Activated CD4-positive, alpha-beta T cell treated with anti-CD3 and anti-CD28 coated beads, Interleukin-2, amount 50 U/mL, for 48 hours (primary cell): Measurements from ENCODE around the gene SPATA33.
"Not testable (repeated sequence)": the region's sequence is repeated elsewhere in the genome, so short reads cannot be mapped to it uniquely, and the experiment has no call there.

Source experiments
- DNase-seq, 2 experiments: peaks; one replicate each; pipeline ENCODE4 v3.0.0-alpha.2; 2020

Gene SPATA33

DNA sequence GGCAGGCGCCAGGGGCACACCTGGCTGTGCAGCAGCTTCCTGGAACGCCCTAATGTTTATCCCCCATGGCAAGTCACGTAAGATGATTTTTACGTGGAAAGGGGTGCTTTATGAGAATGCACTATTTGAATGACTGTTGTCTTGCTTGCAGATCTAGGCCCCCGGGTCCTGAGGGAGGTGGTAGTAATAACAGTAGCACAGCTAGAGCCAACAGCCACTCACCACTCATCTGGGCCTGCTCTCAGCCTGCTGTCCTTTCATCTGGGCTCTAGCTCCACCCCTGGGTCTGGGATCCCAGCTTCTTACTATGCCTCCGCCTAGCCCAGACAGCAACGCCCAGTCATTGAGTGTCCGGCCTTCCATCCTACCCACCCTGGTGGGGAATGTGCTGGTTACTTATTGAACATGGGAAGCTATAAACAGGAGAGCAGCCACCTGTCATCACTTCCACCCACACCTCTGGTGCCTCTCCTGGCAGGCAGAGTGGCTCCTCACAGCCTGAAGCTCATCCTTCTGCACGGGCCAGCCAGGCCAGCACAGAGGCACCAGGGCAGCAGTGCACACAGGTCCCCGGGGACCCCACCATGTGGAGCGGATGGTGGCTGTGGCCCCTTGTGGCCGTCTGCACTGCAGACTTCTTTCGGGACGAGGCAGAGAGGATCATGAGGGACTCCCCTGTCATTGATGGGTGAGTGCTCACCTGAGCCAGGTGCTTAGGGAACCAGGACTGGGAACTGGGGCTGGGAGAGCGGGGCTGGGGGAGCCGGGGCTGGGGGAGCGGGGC, 27.6 kb upstream of the SPATA33 start:
- DNase-seq = no peak

DNA sequence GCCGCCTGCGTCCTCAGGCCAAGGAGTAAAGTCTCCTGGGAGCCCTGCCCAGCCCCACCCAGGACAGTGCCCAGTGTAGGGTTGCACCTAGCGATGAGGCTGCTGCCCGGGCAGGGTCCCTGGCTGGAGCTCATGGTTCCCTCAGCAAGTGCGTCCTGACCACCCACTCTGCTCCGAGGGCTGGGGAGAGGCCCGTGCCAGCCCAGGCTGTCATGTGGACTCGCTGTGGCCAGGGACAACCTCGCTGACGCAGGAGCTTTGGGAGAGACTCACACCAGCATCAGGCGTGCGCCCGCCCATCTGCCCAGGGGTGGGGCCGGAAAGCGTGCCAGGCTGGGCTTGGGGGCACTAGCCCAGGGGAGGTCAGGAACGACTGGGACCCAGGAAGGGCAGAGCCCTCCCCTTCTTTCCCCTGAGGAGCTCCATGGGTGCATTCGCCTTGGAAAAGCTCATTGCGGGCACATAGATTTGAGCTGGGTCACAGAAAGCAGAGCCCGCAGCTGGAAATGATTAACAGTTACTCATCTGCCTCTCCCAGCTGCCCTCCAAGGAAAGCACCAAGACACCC, 24.5 kb upstream of the SPATA33 start:
- DNase-seq = no peak

DNA sequence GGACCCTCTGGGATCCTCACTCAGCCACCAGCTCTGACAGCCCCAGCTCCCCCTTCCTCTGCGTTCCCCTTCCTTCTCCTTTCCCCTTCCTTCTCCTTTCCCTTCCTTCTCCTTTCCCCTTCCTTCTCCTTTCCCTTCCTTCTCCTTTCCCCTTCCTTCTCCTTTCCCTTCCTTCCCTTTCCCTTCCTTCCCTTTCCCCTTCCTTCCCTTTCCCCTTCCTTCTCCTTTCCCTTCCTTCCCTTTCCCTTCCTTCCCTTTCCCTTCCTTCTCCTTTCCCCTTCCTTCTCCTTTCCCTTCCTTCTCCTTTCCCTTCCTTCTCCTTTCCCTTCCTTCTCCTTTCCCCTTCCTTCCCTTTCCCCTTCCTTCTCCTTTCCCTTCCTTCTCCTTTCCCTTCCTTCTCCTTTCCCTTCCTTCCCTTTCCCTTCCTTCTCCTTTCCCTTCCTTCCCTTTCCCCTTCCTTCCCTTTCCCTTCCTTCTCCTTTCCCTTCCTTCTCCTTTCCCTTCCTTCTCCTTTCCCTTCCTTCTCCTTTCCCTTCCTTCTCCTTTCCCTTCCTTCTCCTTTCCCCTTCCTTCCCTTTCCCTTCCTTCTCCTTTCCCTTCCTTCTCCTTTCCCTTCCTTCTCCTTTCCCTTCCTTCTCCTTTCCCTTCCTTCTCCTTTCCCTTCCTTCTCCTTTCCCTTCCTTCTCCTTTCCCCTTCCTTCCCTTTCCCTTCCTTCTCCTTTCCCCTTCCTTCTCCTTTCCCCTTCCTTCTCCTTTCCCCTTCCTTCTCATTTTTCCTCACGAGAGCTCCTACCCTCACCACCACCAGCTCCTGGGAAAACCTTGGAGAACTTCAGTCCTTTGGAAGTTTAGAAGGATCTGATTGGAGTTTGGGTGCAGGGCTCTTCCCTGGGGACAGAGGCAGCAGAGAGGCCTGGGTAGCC, 22.9 kb upstream of the SPATA33 start:
- DNase-seq = not testable (repeated sequence)

DNA sequence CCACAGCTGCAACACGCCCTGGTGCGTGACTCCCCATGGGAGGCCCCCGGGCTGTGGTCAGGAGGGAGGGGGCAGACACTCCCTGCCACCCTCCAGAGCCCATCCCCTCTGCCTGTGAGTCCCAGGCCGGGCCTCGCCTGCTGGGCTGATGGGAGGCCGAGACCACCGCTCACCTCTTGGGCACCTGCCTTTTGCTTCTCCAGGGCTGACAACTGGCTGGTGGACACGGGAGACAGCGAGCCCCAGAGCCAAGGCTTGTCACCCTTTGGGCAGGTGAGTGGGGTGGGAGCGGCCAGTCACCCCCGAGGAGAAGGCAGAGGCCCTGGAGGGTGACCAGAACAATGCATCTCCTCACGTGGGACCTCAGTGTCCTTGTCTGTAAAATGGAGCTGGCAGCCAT, 21.0 kb upstream of the SPATA33 start:
- no peak for DNase-seq

DNA sequence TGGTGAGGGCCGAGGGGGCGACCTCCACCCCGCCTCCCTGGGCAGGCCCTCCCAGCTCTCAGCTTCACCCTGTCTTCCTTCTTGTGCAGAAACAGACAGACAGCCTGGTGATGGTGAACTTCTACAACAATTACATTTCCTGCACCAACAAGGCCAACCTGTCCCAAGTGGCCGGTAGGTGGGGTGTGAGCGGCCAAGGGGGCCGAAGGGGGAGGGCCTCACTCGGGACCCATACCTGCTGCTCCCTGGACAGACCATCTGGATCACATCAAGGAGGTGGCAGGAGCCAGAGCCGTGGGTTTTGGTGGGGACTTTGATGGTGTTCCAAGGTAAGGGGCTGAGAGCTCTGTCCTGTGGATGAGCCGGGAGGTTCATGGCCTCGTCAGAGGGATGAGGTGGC, 20.3 kb upstream of the SPATA33 start:
- DNase-seq = no peak

DNA sequence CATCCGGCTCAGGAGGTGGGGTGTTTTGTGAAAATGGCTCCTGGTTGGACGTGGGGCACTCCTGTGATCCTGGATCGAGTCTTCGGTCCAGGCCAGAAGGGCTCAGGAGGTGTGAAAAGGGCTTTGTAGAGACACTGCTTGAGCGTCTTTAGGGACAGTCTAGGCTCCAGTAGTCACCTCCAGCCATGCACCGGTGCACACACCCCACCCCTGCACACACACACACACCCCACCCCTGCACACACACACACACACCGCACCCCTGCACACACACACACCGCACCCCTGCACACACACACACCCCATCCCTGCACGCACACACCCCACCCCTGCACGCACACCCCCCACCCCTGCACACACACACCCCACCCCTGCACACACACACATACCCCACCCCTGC, 19.2 kb upstream of the SPATA33 start:
- DNase-seq = no peak

DNA sequence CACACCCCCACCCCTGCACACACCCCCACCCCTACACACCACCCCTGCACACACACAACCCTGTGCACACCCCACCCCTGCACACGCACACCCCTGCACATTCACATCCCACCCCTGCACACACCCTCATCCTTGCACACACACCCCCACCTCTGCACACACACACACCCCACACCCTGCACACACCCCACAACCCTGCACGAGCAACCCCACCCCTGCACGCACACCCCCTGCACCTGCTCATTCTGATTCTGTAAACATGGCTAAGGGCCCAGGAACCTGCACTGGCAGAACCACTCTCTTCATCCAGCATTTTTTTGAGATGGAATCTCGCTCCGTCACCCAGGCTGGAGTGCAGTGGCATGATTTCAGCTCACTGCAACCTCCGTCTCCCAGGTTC, 18.3 kb upstream of the SPATA33 start:
- no peak for DNase-seq

DNA sequence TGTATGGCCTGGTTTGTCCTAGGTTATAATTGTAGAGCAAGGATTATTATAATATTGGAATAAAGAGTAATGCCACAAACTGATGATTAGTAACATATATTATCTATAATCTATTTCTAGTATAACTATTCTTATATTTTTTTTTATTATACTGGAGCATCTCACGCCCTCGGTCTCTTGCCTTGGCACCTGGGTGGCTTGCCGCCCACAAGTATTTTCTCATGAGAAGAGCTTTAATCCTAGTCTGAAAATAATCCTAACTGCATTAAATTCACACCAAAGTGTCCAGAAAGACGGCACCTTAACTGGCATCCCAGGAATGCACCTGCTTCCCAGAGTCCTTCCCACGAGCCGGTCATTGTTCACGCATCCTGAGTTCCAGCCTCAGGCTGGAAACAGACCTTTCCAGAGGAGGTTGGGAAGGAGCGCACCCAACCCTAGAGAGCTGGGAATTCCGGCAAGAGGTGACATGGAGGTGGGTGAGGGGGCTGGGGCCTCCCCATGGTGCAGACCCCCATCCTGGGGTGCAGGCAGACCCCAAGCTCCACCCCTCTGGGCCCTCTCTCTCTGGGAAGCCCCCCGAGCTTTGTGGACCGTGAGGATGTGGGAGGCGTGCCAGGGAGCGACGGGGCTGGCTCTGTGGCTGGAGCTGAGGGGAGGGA, 16.0 kb upstream of the SPATA33 start:
- DNase-seq = no peak

DNA sequence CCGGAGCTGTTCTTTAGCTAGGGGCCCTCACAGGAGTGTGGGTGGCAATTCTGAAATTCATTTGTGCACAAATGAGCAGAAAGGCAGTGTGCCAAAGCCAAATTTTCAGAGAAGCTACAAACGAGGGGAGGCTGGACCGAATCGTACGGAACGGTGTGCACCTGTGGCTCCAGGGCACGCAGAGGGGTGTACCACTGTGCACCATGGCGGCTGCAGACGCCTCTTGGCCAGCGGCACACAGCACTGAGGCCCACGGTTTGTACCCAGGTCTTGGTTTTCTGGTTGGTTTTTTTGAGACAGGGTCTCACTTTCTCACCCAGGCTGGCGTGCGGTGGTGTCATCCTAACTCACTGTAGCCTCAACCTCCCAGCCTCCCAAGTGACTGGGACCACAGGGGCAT, 15.1 kb upstream of the SPATA33 start:
- no peak for DNase-seq

DNA sequence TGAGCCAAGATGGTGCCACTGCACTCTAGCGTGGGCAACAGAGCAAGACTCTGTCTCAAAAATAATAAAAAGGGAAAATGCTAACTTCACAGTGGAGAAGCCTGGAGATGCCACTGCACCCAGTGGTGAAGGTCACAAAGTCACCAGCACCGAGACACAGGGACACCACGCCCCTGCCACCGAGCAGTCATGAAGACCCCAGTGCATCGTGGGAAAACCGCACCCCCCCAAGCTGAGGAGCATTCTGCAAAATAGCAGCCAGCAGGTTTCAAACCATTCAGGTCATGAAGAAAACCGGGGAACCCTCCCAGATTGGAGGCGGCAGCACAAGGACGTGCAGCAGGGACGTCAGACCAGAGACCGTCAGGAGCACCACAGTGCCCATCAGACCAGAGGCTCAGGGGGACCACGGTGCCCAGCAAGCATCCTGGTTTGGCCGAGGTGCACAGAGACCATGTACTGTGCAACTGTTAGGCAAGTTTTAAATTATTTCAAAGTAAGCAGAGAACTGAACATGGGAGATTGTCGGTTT, 13.8 kb upstream of the SPATA33 start:
- DNase-seq = no peak

DNA sequence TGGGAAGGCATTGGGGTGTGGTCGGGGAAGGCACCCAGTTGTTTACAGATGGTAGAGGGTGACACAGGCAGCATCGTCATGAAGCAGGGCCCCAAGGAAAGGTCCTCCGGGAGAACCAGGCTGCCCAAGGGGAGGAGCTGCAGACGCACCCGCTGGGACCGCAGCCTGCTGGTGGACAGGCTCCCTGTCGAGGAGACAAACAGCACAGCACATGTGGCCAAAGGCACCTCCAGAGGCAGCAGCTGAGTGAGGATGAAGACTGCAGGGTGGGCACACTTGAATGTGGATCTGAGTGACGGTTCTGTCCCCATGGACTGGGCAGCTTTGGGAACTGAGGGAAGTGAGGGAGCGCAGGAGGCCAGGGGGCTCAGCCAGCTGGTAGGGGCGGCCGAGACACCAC, 12.5 kb upstream of the SPATA33 start:
- DNase-seq = no peak

DNA sequence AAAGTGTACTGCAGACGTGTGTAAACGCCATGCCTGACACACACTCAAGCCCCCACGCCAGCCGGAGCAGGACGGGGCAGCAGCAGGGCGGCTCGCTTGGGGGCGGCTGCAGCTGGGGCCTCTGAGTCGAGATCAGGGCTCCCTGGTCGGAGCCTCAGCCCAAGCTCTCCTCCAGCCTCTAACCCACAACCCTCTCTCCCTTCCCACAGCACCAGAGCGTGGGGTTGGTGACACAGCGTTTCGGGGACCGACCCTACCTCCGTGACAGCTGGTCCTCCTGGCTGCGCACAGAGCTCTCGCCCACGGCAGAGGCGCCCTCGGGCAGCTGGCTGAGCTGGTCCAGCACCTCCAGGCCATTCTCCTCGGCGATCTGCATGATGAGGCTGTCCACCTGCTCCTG, 11.4 kb upstream of the SPATA33 start:
- no peak for DNase-seq

DNA sequence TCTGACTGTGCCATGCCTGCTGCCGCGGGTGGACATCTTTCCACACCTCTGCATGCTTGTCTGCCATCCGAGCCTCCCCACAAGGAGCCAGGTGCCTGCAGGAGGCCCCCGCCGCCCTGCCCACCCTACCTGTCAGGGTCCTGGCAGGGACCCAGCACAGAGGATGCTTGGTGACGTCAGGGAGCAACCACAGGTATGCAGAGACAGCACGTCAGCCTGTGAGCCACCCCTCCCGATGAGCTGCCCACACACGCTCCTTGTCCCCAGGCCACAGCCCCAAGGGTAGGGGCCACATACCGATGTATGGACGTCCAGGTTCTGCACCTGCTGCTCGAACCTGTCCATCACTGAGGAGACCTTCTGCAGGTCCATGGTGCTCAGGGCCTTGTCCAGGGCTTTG, 10.7 kb upstream of the SPATA33 start:
- no peak for DNase-seq

DNA sequence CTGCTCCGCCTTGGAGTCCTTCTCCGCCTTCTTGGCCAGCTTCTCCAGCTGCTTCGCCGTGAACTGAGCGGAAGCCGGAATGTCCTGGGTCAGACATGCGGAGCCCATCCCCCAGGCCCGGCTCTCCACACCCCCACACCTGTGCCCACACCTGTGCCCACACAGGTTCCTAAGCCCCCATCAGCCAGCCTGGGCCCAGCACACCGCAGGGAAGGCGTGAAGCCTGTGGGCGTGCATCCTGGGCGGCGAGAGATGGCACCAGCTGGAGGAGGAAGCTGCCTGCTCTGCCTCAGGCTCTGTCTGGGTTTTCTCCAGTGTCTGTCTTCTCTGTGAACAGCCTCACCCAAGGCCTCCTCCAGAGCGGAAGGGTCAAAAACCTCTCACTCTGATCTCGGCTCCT, 6.1 kb upstream of the SPATA33 start:
- DNase-seq = no peak

DNA sequence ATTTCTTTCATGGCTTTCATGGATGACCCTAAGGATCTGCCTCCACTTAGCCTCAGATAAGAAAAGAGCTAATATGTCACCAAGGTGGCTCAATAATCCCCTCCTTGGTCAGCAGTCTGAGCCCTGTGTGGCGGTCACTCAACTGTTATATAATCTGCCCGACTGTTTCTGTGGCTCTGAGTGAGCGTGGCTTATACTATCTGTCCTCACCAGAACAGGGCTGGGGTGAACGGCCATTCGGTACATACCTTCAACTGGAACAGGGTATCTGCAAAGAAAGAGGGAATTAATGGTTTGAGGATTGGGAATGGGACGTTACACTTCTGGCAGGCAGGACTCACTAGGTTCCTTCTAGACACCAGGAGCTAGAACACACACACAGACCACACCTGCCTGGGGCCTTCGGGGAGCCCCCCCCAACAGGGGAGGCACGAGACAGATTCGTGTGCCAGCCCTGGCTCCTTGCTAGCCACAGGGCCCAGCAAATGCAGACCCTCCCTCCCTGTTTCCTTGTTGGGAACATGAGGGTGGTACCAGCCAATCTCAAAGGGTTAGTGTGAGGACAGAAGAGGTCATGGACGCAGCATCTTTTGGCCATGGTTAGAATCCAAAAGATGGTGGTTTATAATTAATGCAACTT, 3.9 kb upstream of the SPATA33 start:
- no peak for DNase-seq

DNA sequence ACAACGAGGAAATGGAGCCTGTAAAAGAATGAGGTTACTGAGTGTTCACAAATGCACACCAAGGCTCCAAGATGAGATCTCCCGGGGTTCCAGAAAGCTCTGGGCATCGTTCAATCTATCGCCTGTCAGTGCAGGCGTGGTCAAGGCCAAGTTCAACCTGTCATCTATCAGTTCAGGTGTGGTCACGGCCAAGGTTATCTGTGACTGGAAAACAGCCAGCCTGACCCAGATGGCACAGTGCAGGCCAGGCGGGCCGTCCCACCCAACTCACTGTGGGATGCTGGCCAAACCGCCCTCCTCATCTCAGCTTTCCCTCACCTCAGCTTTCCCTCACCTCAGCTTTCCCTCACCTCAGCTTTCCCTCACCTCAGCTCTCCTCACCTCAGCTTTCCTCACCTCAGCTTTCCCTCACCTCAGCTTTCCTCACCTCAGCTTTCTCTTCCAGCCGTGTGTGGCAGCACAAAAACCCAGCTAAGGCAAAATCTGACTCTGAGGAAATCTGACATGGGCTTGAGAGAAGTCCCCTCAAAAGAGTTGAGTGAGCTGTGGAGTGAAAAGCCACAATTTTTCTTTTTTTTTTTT, 2.5 kb upstream of the SPATA33 start:
- no peak for DNase-seq

DNA sequence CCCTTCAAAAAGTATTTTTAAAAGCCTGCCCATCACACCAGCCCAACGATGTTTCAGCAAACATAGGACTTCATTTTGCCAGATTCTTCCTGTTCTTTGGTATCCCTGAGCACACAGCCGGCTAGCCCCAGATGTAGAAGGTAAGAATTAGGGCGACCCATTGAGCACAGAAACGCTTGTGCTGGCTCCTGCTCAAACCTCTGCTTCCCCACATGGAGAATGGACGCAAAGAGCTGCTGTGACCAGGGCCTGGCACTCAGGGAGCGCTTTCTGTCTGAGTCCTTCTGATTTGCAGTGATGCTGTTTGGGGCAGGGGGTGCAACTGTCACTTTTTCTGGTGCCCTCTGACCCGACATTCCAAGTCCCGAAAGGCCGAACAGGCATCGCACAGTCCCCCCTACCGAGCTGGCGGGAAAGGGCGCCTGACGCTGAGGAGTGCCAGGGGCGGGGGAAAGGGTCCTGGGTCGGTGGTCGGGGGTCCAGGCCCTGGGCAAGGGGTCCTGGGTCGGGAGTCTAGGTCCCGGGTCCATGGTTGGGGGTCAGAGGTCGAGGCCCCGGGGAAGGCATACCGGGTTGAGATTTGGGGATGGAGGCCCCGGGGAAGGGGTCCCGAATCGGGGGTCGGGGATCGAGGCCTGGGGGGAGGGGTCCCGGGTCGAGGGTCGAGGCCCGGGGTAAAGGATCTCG, 1.1 kb upstream of the SPATA33 start:
- no peak for DNase-seq

DNA sequence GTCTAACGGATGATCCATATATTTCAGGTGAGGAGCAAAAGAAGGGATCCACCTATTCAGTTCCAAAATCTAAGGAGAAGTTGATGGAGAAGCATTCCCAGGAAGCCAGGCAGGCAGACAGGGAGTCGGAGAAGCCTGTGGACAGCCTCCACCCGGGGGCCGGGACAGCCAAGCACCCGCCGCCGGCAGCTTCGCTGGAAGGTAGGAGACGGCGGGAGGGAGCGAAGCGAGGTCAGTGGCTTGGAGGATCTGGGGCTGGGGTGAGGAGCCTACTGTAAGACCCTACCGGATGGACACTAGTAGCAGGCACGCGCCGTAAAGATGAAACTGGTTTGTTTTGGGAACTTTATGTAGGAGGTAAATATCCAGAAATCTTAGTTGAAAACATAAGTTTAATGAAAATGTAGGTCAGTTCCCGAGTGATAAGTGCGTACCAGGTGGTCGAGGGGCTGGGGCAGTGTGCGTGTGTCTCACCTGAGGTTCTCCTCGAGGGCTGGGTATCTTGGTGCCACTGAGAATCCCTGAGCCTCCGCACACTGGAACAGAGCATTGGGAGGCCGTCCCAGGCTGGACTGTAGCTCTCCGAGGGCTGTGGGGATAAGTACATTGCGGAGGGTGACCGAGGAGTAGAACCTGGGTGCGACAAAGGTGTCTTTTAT, 714 bp downstream of the SPATA33 start:
- DNase-seq = peak; percentile 33 to 44

DNA sequence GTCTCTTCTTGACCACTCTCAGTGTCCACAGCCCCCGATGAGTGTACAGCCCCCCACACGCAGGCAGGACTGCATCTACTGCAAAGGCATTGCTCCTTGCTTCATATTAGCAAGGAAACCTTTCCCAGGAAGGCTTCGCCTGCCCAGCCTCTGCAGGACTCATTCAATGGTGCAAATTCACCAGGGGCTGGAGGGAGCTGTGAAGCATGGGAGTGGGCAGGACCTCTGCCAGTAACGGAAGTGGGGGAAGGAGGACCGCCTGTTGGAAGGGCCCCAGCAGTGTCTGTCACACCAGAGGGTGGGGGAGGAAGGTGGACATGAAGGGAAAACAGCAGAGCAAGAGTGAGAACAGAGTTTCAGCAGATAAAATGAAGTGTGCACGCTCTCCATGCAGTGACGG, 2.5 kb downstream of the SPATA33 start:
- no peak for DNase-seq

DNA sequence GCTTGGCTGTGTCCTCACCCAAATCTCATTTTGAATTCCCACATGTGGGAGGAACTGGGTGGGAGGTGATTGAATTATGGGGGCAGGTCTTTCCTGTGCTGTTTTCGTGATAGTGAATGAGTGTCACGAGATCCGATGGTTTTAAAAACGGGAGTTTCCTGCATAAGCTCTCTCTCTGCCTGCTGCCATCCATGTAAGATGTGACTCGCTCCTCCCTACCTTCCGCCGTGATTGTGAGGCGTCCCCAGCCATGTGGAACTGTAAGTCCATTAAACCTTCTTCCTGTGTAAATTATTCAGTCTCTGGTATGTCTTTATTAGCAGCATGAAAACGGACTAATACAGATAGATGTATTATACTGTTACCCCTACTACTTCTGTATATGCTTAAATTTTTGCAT, 3.6 kb downstream of the SPATA33 start:
- DNase-seq = no peak

DNA sequence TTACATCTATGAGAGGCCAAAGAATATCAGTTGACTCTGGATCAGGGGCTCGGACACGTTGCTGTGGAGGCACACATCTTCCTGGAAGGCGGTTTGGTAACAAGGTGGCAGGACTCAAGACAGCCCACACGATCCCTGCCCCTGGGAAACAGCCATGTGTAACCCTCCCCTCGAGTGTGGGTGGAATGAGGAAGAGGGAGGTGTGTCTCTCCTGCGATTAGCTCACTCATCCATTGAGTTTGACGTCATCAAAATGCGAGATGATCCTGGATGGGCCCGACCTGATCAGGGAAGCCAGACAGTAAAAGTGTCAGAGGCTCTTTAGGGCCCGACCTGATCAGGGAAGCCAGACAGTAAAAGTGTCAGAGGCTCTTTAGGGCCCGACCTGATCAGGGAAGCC, 6.6 kb downstream of the SPATA33 start:
- not testable (repeated sequence) for DNase-seq
